Measurements from ENCODE around the gene SLC15A3.

SLC15A3 gene

GRCh38 chr11:60946601-60947264 lies 5.2 kb downstream of the SLC15A3 start:
- no peak for DNase-seq (ENCODE audit: low read depth in 2 of 2)

- no peak for DNase-seq (ENCODE audit: low read depth in 2 of 2)
Observed at GRCh38 chr11:60945295-60945667, 6.7 kb downstream of the SLC15A3 start.

- no peak for DNase-seq (ENCODE audit: low read depth in 2 of 2)
Observed at GRCh38 chr11:60944490-60945294, 7.3 kb downstream of the SLC15A3 start.

GRCh38 chr11:60942970-60943565 lies 8.9 kb downstream of the SLC15A3 start:
- DNase-seq (ENCODE audit: low read depth in 2 of 2), result no peak

- no peak for DNase-seq (ENCODE audit: low read depth in 2 of 2)
Observed at GRCh38 chr11:60942219-60942618, 9.8 kb downstream of the SLC15A3 start.

GRCh38 chr11:60941371-60942119 lies 10.4 kb downstream of the SLC15A3 start:
- DNase-seq (ENCODE audit: low read depth in 2 of 2), result no peak

GRCh38 chr11:60939855-60940254 lies 12.1 kb downstream of the SLC15A3 start:
- no peak for DNase-seq (ENCODE audit: low read depth in 2 of 2)

- DNase-seq (ENCODE audit: low read depth in 2 of 2), result no peak
Observed at GRCh38 chr11:60939301-60939700, 12.7 kb downstream of the SLC15A3 start.

GRCh38 chr11:60938500-60938899 lies 13.5 kb downstream of the SLC15A3 start:
- DNase-seq (ENCODE audit: low read depth in 2 of 2), result no peak

GRCh38 chr11:60937811-60938210 lies 14.2 kb downstream of the SLC15A3 start:
- no peak for DNase-seq (ENCODE audit: low read depth in 2 of 2)

- DNase-seq (ENCODE audit: low read depth in 2 of 2), result no peak
Observed at GRCh38 chr11:60937144-60937527, 14.8 kb downstream of the SLC15A3 start.

- no peak for DNase-seq (ENCODE audit: low read depth in 2 of 2)
Observed at GRCh38 chr11:60936467-60937143, 15.4 kb downstream of the SLC15A3 start.

- DNase-seq (ENCODE audit: low read depth in 2 of 2), result no peak
Observed at GRCh38 chr11:60935676-60936442, 16.1 kb downstream of the SLC15A3 start.

- DNase-seq (ENCODE audit: low read depth in 2 of 2), result no peak
Observed at GRCh38 chr11:60934790-60935605, 17.0 kb downstream of the SLC15A3 start.

GRCh38 chr11:60934124-60934789 lies 17.7 kb downstream of the SLC15A3 start:
- DNase-seq (ENCODE audit: low read depth in 2 of 2), result no peak

GRCh38 chr11:60933416-60934123 lies 18.4 kb downstream of the SLC15A3 start:
- DNase-seq (ENCODE audit: low read depth in 2 of 2), result no peak

GRCh38 chr11:60932605-60933356 lies 19.2 kb downstream of the SLC15A3 start:
- no peak for DNase-seq (ENCODE audit: low read depth in 2 of 2)

- DNase-seq (ENCODE audit: low read depth in 2 of 2), result no peak
Observed at GRCh38 chr11:60931917-60932316, 20.1 kb downstream of the SLC15A3 start.

Data from stimulated activated CD8-positive, alpha-beta memory T cell treated with anti-CD3 and anti-CD28 coated beads, Interleukin-15, amount 100 ng/mL, for 48 hours (primary cell).